ENCODE results near the gene YPEL4. TPM values are rescaled to one million over a fixed set of nuclear protein-coding genes. Genes with fewer than 3 reads are reported as not detected.
A peak's percentile ranks its signal among the peaks of the same experiment; 100 is the strongest.

The YPEL4 gene
- polyA plus RNA-seq, 1 donor: 5.1 TPM

GRCh38 chr11:57633394-57634070, 16.2 kb downstream of the YPEL4 start:
- DNase-seq: no peak

GRCh38 chr11:57632116-57632515, 17.6 kb downstream of the YPEL4 start:
- DNase-seq: no peak

- DNase-seq: no peak
These were observed 19.5 kb downstream of the YPEL4 start for GRCh38 chr11:57630171-57630570.

GRCh38 chr11:57626895-57627294, 22.8 kb downstream of the YPEL4 start:
- DNase-seq: no peak

GRCh38 chr11:57624864-57625263, 24.8 kb downstream of the YPEL4 start:
- DNase-seq: no peak

- no peak for DNase-seq
These were observed 27.4 kb downstream of the YPEL4 start for GRCh38 chr11:57622263-57622662.

GRCh38 chr11:57620467-57620866, 29.2 kb downstream of the YPEL4 start:
- no peak for DNase-seq

- DNase-seq: no peak
These were observed 30.4 kb downstream of the YPEL4 start for GRCh38 chr11:57619331-57619730.

- DNase-seq: no peak
These were observed 31.3 kb downstream of the YPEL4 start for GRCh38 chr11:57618438-57618837.

GRCh38 chr11:57616595-57616994, 33.1 kb downstream of the YPEL4 start:
- no peak for DNase-seq

GRCh38 chr11:57615308-57615707, 34.4 kb downstream of the YPEL4 start:
- no peak for DNase-seq

GRCh38 chr11:57614234-57614772, 35.4 kb downstream of the YPEL4 start:
- no peak for DNase-seq

GRCh38 chr11:57610170-57610569, 39.5 kb downstream of the YPEL4 start:
- DNase-seq: no peak

- DNase-seq: no peak
These were observed 44.7 kb downstream of the YPEL4 start for GRCh38 chr11:57605028-57605420.

GRCh38 chr11:57604296-57605027, 45.2 kb downstream of the YPEL4 start:
- no peak for DNase-seq

- DNase-seq: no peak
These were observed 48.4 kb downstream of the YPEL4 start for GRCh38 chr11:57601297-57601696.

- no peak for DNase-seq
These were observed 50.3 kb downstream of the YPEL4 start for GRCh38 chr11:57599381-57599780.

GRCh38 chr11:57598831-57599155, 50.9 kb downstream of the YPEL4 start:
- no peak for DNase-seq

GRCh38 chr11:57597916-57598830, 51.5 kb downstream of the YPEL4 start:
- peak; percentile 86 for DNase-seq

GRCh38 chr11:57597461-57597915, 52.2 kb downstream of the YPEL4 start, which contains the start of gene SERPING1:
SERPING1 (plus strand) TSS chr11:57597685; CDS start chr11:57598271, 586 bp downstream.
- peak; percentile 61 for DNase-seq

GRCh38 chr11:57596266-57596885, 53.3 kb downstream of the YPEL4 start:
- no peak for DNase-seq
